Activated CD4-positive, CD25-positive, alpha-beta regulatory T cell (primary cell): ENCODE measurements around the gene IL20RB.

Source experiments
- DNase-seq, 4 experiments: peaks; one replicate each; lab custom pipeline; 2025; lab: John Stamatoyannopoulos, UW

IL20RB gene

DNA sequence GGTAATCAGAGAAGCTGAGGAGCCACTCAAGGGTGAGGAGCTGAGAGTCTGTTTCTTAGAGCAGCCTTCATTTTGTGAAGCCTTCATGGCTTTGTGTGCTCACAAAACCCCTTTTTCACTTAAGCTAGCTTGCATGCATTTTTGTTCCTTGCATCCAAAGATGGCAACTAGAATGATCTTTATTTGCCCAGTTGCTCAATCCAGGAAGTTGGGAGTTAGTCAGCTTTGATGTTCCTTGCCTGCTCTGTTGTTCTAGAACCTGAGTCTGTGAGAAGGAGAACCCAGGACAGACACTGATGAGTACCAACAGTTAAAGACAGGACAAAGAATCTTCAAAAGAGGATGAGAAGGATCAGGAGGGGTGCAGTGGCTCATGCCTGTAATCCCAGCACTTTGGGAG, 81.8 kb downstream of the IL20RB start:
- DNase-seq: no peak

DNA sequence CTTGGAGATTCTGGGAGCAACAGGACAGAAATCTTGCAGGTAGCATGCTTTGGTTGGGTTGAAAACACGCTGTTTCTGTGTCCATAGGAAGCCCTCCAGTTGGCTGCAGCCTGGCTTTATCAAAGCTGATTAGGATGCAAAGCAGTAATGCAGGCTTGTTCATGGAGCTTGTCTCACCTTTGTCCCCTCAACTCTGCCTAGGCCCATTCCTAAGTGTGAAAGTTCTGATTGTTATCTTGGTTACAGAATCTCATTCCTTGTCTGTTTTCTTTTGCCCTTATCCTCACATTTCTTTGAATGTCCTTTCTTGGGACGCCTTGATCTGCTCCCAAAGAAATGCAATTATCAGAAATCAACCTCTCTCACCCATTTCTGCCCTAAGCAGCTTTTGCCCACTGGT, 83.5 kb downstream of the IL20RB start:
- DNase-seq: no peak

DNA sequence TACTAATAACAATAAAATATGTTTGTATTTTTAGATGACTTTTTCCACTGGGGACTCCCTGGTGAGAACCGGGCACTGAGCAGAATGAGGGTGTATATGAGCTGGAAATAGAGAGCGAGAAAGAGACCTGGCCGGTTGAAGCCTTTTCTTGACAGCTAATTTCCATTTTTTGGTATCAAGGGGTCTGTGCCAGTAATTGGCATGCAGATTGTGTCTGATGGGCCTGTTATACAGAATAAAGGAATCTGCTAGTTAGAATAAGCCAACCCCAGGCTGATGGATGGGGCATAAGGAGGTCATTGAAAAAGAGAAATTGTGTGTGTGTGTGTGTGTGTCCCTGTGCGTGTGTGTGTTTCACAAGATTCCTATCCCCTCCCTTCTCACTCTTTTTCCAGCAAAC, 83.9 kb downstream of the IL20RB start:
- DNase-seq: no peak

DNA sequence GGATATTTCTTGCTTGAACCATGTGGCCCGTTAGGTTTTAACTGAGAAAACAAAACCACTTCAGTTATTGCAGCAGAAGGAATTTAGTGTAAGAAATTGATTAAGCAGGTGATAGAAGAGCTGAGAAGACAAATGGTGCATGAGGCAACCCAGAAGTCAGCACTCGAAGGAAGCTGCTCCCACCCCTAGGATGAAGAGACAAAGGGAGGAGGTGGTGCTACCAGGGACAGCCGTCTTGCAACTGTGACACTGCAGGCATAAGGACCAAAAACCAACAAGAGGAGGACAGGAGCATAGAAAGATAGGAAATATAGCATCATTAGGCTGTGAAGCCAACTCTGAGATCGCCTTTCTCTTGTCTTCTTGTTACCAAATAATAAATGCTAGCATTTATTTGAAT, 89.0 kb downstream of the IL20RB start:
- DNase-seq: no peak

DNA sequence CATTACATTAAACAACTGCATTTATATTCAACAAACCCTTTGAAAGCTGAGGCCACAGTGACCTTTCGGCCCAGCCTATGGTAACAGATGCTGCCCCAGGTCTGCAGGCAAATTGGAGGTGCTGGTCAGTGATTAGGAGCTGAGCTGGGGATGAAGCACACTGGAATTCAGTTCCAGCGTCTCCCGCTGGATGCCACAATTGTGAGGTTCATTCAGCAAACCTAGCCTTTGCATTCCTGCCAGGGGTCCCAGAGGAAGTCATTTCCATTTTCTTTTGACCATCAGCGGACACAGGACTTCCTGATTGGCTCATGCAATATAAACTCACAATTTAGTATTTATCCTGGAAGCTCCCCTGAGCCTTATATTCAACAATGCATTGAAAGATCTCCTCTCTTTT, 89.5 kb downstream of the IL20RB start:
- no peak for DNase-seq

GRCh38 chr3:137050281-137050680, 92.5 kb downstream of the IL20RB start:
- no peak for DNase-seq

DNA sequence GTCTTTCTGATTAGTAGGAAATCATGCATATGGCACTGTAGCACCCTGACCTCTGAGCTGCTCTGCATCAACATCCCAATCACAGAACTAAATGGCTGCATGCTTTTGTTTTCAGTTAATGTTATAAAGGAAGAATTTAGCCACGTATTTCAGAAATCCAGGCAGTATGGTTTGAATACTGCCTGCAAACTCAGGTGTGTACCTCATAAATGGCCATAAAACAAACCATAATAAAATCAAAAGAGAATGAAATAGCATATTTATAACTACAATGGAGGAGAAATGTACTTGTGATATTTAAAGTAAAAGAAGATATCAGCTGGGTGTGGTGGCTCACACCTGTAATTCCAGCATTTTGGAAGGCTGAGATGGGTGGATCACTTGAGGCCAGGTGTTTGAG, 94.5 kb downstream of the IL20RB start:
- no peak for DNase-seq
